Omental fat pad (tissue), 4 donors: ENCODE measurements around the gene EPHA2. TPM values are rescaled to one million over a fixed set of nuclear protein-coding genes. Genes with fewer than 3 reads are reported as not detected.

ENCODE experiments used
- ATAC-seq: fragments of 150-250 bp; one replicate; pipeline ENCODE4 v1.9.1; 2016; ENCODE audit warnings: mild to moderate bottlenecking, moderate library complexity; ENCODE audit not compliant: low FRiP score
- DNase-seq: peaks from one replicate; pipeline ENCODE4 v3.0.0-alpha.2; 2019; ENCODE audit warnings: low spot score
- CTCF ChIP-seq, 3 donors: fragments of 450-650 bp; IDR thresholded peaks; one replicate each; pipeline ENCODE4 v1.5.1; 2016 to 2017; ENCODE audit warnings: antibody characterized with exemption in 3 of 3, mild to moderate bottlenecking in 3 of 3, moderate library complexity in 2 of 3
- total RNA-seq, 4 donors: library from RNA; depleted of rRNA; stranded (reverse); fragments of >200 nt; gene quantifications; one replicate each; pipeline ENCODE4 v1.1.0, GENCODE V29; 2016

The EPHA2 gene
- total RNA-seq, 4 donors from 2014 or later = 15.3 to 41.8 (median 28.6) TPM

DNA sequence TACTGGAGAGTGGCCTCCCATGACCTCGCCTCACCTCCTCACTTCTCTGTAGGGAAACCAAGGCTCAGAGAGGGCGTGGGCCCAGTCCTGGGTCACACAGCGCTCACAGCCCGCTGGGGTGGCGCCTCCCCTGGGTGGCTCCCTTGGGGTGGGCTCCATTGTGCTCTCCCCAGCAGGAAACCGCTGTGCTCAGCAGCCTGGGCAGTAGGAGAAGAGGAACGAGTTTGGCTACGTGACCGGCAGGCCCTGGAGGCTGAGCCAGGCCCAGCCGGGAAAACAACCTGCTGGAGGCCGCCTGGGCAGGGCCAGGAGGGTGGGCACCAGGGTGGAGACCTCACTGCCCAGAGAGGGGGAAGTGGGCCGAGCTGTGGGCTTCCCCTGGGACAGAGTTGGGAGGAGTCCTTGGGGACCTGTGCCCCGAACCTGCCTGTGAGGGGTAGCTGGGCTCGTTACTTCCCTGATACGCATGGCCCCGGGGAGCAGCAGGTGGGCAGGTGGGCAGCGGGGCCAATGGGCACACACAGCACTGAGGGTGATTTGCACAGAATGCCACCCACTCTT is 67.4 kb downstream of the EPHA2 start:
- ATAC-seq = no peak
- DNase-seq = no peak

DNA sequence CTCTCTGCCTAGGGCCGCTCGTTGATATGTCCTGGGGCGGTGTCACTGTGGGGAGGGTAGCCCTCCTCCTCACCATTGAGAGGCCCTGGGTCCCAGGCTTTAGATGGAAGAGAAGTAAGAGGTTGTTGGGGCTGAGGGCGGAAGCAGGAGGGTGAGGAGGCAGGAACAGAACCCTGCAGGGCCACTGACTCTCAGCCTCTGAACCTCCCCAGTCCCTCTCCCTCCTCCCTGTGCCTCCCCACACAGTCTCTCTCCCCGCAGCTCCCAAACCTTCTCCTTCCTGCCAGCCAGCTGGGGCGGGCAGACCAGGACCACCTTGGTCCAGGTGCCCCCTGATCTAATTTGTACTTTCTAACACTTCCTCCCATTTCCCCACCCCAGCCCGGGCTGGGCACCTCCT is 68.1 kb downstream of the EPHA2 start:
- TF ChIP-seq CTCF (IDR thresholded peaks at IDR 0.05) = no peak
- ATAC-seq (no peak), DNase-seq (no peak)

More for the DNA sequence above, 67.4 kb downstream of the EPHA2 start:
- TF ChIP-seq CTCF (IDR thresholded peaks at IDR 0.05) = no peak

GRCh38 chr1:16085522-16085921 is 70.3 kb downstream of the EPHA2 start:
- ATAC-seq = no peak
- no peak for TF ChIP-seq CTCF (IDR thresholded peaks at IDR 0.05)
- no peak for DNase-seq

DNA sequence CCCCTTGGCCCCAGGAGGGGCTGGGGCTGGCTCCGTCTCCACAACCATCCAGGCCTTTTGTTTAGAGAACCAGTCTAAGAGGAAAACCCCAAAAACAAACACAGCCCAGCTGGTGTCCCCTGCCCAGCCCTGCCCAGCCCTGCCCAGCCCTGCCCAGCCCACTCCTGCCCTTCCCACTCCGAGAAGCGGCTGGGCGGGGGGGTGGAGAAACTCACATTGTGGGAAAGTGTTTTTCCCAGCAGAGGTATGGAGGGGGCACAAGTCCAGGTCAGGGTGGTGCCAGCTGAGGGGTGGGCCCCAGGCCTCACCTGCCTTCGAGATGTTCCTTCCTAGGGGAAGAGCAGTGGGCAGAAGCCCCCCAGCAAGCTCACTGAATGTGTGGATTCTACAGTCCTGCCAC is 72.4 kb downstream of the EPHA2 start:
- DNase-seq (no peak), ATAC-seq (no peak)
- no peak for TF ChIP-seq CTCF (IDR thresholded peaks at IDR 0.05)

- peak; percentile 69 for DNase-seq
- peak in 1 of 3 donors; percentile 25 for TF ChIP-seq CTCF (IDR thresholded peaks at IDR 0.05)
- peak; percentile 20 for ATAC-seq
Observed at GRCh38 chr1:16082283-16083038, 73.4 kb downstream of the EPHA2 start.

DNA sequence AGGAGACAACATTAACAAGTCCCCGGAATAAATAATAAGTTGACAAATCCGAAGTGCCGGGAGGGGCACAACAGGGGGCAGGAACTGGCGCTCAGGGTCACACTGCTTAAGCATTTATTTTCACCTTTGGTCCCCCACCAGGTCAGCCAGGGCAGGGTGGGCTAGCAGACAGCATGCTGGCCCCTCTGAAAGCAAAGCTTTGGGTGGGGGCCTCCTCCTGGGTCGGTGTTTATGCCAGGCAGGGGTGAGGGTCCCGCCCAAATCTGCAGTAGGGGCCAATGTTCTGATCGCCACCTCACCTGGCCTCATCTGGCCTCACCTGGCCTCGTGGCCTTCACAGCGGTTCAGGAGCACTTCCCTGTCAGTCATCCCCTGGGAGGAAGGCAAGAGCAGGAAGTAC is 74.2 kb downstream of the EPHA2 start:
- TF ChIP-seq CTCF (IDR thresholded peaks at IDR 0.05) = no peak
- ATAC-seq = no peak
- DNase-seq = no peak
